ENCODE measurements around the gene CRLF1. TPM values are rescaled to one million over a fixed set of nuclear protein-coding genes. Genes with fewer than 3 reads are reported as not detected.

Gene CRLF1
- total RNA-seq, 4 donors from 2014 or later = 41.5 to 153 (median 59.6) TPM

DNA sequence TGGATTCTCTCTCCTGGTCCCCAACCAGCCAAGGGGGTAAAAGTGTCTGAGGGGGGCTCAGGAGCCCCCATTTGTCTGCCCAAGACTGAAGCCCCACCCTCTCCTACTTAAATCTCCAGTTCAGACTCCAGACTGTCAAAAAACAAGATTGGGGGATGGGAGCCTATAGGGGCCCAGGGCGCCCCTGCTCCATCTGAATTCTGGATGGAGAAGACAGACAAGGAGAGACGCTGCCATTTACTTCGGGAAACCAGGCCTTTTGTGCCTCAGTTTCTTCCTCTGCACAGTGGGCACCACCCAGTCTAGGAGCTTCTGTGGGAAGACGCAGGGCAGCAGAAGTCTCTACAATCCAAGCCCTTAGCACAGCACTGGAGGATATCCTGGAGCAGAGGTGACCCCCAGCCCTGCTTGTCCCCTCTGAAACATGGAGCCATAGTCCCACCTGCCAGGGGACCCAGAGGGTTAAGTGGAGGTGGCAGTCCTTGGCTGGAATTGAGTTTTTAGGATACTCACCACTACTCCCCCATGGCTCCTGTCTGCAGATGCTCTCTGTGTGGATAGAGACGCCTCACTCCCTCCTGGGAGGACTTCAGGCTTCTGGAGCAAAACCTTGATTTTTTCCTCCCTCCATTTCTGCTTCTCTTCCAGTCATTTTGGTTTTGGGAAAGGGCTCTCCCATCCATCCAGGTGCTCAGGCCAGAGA is 1.7 kb upstream of the CRLF1 start:
- DNase-seq (ENCODE audit: extremely low spot score) = no peak
- H3K9me3 ChIP-seq = no peaks in the 10 kb centered on the region
- no peak overlapping the region for H3K27ac ChIP-seq (replicated peaks in 1 of 4)
- 50% methylated on average over 5 of the region's 5 CpGs for WGBS
- intact Hi-C loops (cut with DNase I) = no loop called here
- H3K4me1 ChIP-seq = peaks cover 47 to 76% (median 67%) of the 10 kb centered on the region in 4 donors
- no peaks in the 10 kb centered on the region for H3K36me3 ChIP-seq
- peak overlapping the region in 2 of 4 donors; percentile 38 to 43 for H3K4me3 ChIP-seq
- TF ChIP-seq, protein P1, sequence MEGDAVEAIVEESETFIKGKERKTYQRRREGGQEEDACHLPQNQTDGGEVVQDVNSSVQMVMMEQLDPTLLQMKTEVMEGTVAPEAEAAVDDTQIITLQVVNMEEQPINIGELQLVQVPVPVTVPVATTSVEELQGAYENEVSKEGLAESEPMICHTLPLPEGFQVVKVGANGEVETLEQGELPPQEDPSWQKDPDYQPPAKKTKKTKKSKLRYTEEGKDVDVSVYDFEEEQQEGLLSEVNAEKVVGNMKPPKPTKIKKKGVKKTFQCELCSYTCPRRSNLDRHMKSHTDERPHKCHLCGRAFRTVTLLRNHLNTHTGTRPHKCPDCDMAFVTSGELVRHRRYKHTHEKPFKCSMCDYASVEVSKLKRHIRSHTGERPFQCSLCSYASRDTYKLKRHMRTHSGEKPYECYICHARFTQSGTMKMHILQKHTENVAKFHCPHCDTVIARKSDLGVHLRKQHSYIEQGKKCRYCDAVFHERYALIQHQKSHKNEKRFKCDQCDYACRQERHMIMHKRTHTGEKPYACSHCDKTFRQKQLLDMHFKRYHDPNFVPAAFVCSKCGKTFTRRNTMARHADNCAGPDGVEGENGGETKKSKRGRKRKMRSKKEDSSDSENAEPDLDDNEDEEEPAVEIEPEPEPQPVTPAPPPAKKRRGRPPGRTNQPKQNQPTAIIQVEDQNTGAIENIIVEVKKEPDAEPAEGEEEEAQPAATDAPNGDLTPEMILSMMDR (IDR thresholded peaks at IDR 0.05) = no peak
- no peak for TF ChIP-seq POLR2AphosphoS5 (IDR thresholded peaks at IDR 0.05)
- no peak for TF ChIP-seq EP300 (IDR thresholded peaks at IDR 0.05)
- no peak for TF ChIP-seq POLR2A (IDR thresholded peaks at IDR 0.05; ENCODE audit: low read depth)
- H3K27me3 ChIP-seq = peaks cover 17 to 97% (median 81%) of the 10 kb centered on the region in 4 donors

- H3K27ac ChIP-seq (replicated peaks in 1 of 4) = no peak overlapping the region
- TF ChIP-seq POLR2AphosphoS5 (IDR thresholded peaks at IDR 0.05) (no peak), POLR2A (IDR thresholded peaks at IDR 0.05; ENCODE audit: low read depth) (no peak), EP300 (IDR thresholded peaks at IDR 0.05) (no peak)
- TF ChIP-seq, protein P1 (IDR thresholded peaks at IDR 0.05) = no peak
- peaks cover 17 to 97% (median 76%) of the 10 kb centered on the region in 4 donors for H3K27me3 ChIP-seq
- H3K4me1 ChIP-seq = peaks cover 39 to 70% (median 60%) of the 10 kb centered on the region in 4 donors
- no peaks in the 10 kb centered on the region for H3K36me3 ChIP-seq
- no peaks in the 10 kb centered on the region for H3K9me3 ChIP-seq
- intact Hi-C loops (cut with DNase I) = no loop called here
- no peak for DNase-seq (ENCODE audit: extremely low spot score)
- H3K4me3 ChIP-seq = peak overlapping the region; percentile 38 to 56 (median 43)
- WGBS = 3% methylated on average over 28 of the region's 68 CpGs
Measured at GRCh38 chr19:18607226-18608101, 865 bp upstream of the CRLF1 start.

GRCh38 chr19:18605546-18606280 is 886 bp downstream of the CRLF1 start:
- intact Hi-C loops (cut with DNase I) = no loop called here
- H3K27ac ChIP-seq (replicated peaks in 1 of 4) = peak overlapping the region in 1 of 4 donors; percentile 24
- no peaks in the 10 kb centered on the region for H3K9me3 ChIP-seq
- TF ChIP-seq, protein P1 (IDR thresholded peaks at IDR 0.05) = no peak
- TF ChIP-seq POLR2AphosphoS5 (IDR thresholded peaks at IDR 0.05) = no peak
- no peak for TF ChIP-seq POLR2A (IDR thresholded peaks at IDR 0.05; ENCODE audit: low read depth)
- TF ChIP-seq EP300 (IDR thresholded peaks at IDR 0.05) = no peak
- no peak for DNase-seq (ENCODE audit: extremely low spot score)
- peaks cover 22 to 52% (median 43%) of the 10 kb centered on the region in 4 donors for H3K4me1 ChIP-seq
- H3K27me3 ChIP-seq = peaks cover 10 to 97% (median 59%) of the 10 kb centered on the region in 4 donors
- peak overlapping the region; percentile 39 to 56 (median 48) for H3K4me3 ChIP-seq
- WGBS = 13% methylated on average over 7 of the region's 65 CpGs
- no peaks in the 10 kb centered on the region for H3K36me3 ChIP-seq

- Histone ChIP-seq H3K27ac (replicated peaks in 1 of 4) (no peak overlapping the region), H3K9me3 (no peaks in the 10 kb centered on the region), H3K4me1 (peaks cover 18 to 47% (median 39%) of the 10 kb centered on the region in 4 donors), H3K4me3 (peak overlapping the region; percentile 39 to 56 (median 48)), H3K36me3 (no peaks in the 10 kb centered on the region), H3K27me3 (peaks cover 10 to 97% (median 53%) of the 10 kb centered on the region in 4 donors)
- WGBS = 65% methylated on average over 4 of the region's 17 CpGs
- TF ChIP-seq EP300 (IDR thresholded peaks at IDR 0.05) (no peak), POLR2A (IDR thresholded peaks at IDR 0.05; ENCODE audit: low read depth) (no peak), POLR2AphosphoS5 (IDR thresholded peaks at IDR 0.05) (no peak)
- TF ChIP-seq, protein P1 (IDR thresholded peaks at IDR 0.05) = no peak
- intact Hi-C loops (cut with DNase I) = no loop called here
- DNase-seq (ENCODE audit: extremely low spot score) = no peak
Measured at GRCh38 chr19:18605196-18605545, 1.4 kb downstream of the CRLF1 start.

All from esophagus muscularis mucosa (tissue), 4 donors.